Effector memory CD8-positive, alpha-beta T cell (primary cell): Measurements from ENCODE around the gene TSPAN5.

Source experiments
- ATAC-seq: fragments of 150-1000 bp; cut with Tn5 transposase; replicated peaks from 2 replicates; pipeline ENCODE4 v1.10.0; 2021; ENCODE audit warnings: mild to moderate bottlenecking, moderate library complexity
- DNase-seq, 3 experiments: peaks; one replicate each; pipeline ENCODE4 v3.0.0; 2021
- H3K27ac Mint-ChIP-seq, 2 donors: one replicate each; pipeline ENCODE4 v1.8.0; 2022; ENCODE audit warnings: mild to moderate bottlenecking in 2 of 2, mixed read lengths in 2 of 2, moderate library complexity in 2 of 2
- H3K27me3 Mint-ChIP-seq, 2 donors: one replicate each; pipeline ENCODE4 v1.8.0; 2022; ENCODE audit warnings: mixed read lengths in 2 of 2
- H3K36me3 Mint-ChIP-seq: one replicate; pipeline ENCODE4 v1.8.0; 2022; ENCODE audit warnings: mild to moderate bottlenecking, moderate library complexity, mixed read lengths; ENCODE audit not compliant: insufficient read depth
- H3K4me1 Mint-ChIP-seq, 2 donors: one replicate each; pipeline ENCODE4 v1.8.0; 2022; ENCODE audit warnings: low read depth in 2 of 2, mixed read lengths in 2 of 2
- H3K4me3 Mint-ChIP-seq, 2 donors: one replicate each; pipeline ENCODE4 v1.8.0; 2022; ENCODE audit warnings: mild to moderate bottlenecking in 2 of 2, mixed read lengths in 2 of 2, moderate library complexity in 2 of 2
- H3K9me3 Mint-ChIP-seq, 2 donors: one replicate each; pipeline ENCODE4 v1.8.0; 2022; ENCODE audit warnings: mixed read lengths in 2 of 2

Gene TSPAN5

GRCh38 chr4:98603683-98604521 lies 54.5 kb downstream of the TSPAN5 start:
- no peaks in the 10 kb centered on the region for H3K27me3 Mint-ChIP-seq
- H3K36me3 Mint-ChIP-seq = no peaks in the 10 kb centered on the region
- H3K27ac Mint-ChIP-seq = peak overlapping the region; percentile 62 to 84
- DNase-seq (no peak), ATAC-seq (peak; percentile 47)
- peaks cover 39 to 61% of the 10 kb centered on the region in 2 donors for H3K4me1 Mint-ChIP-seq
- H3K4me3 Mint-ChIP-seq = peak overlapping the region; percentile 43 to 66
- H3K9me3 Mint-ChIP-seq = no peaks in the 10 kb centered on the region

- H3K27ac Mint-ChIP-seq = peak overlapping the region; percentile 13 to 84
- H3K9me3 Mint-ChIP-seq = no peaks in the 10 kb centered on the region
- ATAC-seq = no peak
- no peaks in the 10 kb centered on the region for H3K27me3 Mint-ChIP-seq
- no peak for DNase-seq
- no peaks in the 10 kb centered on the region for H3K36me3 Mint-ChIP-seq
- H3K4me1 Mint-ChIP-seq = peaks cover 32 to 57% of the 10 kb centered on the region in 2 donors
- H3K4me3 Mint-ChIP-seq = peak overlapping the region; percentile 40 to 66
These were observed 56.1 kb downstream of the TSPAN5 start for GRCh38 chr4:98602270-98602669.

- H3K4me3 Mint-ChIP-seq = peak overlapping the region; percentile 40 to 66
- H3K27ac Mint-ChIP-seq = peak overlapping the region; percentile 47 to 84
- no peaks in the 10 kb centered on the region for H3K9me3 Mint-ChIP-seq
- peaks cover 32 to 55% of the 10 kb centered on the region in 2 donors for H3K4me1 Mint-ChIP-seq
- no peaks in the 10 kb centered on the region for H3K36me3 Mint-ChIP-seq
- H3K27me3 Mint-ChIP-seq = no peaks in the 10 kb centered on the region
- DNase-seq (no peak), ATAC-seq (peak; percentile 61)
These were observed 56.7 kb downstream of the TSPAN5 start for GRCh38 chr4:98601708-98602107.

GRCh38 chr4:98599617-98600205 lies 58.7 kb downstream of the TSPAN5 start:
- Mint-ChIP-seq H3K36me3 (peaks cover 3% of the 10 kb centered on the region), H3K4me3 (no peak overlapping the region), H3K9me3 (no peaks in the 10 kb centered on the region), H3K4me1 (peaks cover 28 to 44% of the 10 kb centered on the region in 2 donors), H3K27me3 (no peaks in the 10 kb centered on the region), H3K27ac (no peak overlapping the region)
- no peak for DNase-seq
- ATAC-seq = no peak

- no peak overlapping the region for H3K27ac Mint-ChIP-seq
- H3K4me3 Mint-ChIP-seq = no peak overlapping the region
- DNase-seq = no peak
- H3K4me1 Mint-ChIP-seq = peaks cover 13 to 24% of the 10 kb centered on the region in 2 donors
- no peaks in the 10 kb centered on the region for H3K9me3 Mint-ChIP-seq
- no peaks in the 10 kb centered on the region for H3K27me3 Mint-ChIP-seq
- H3K36me3 Mint-ChIP-seq = no peaks in the 10 kb centered on the region
- no peak for ATAC-seq
These were observed 71.5 kb downstream of the TSPAN5 start for GRCh38 chr4:98586962-98587354.

GRCh38 chr4:98586291-98586961 lies 72.0 kb downstream of the TSPAN5 start:
- DNase-seq (no peak), ATAC-seq (no peak)
- Mint-ChIP-seq H3K36me3 (no peaks in the 10 kb centered on the region), H3K4me3 (no peak overlapping the region), H3K4me1 (peaks cover 13 to 25% of the 10 kb centered on the region in 2 donors), H3K27me3 (no peaks in the 10 kb centered on the region), H3K27ac (no peak overlapping the region), H3K9me3 (no peaks in the 10 kb centered on the region)

- Mint-ChIP-seq H3K36me3 (no peaks in the 10 kb centered on the region), H3K4me3 (no peak overlapping the region), H3K9me3 (no peaks in the 10 kb centered on the region), H3K27ac (peak overlapping the region in 1 of 2 donors; percentile 36), H3K27me3 (no peaks in the 10 kb centered on the region), H3K4me1 (peaks cover 13 to 29% of the 10 kb centered on the region in 2 donors)
- DNase-seq (no peak), ATAC-seq (no peak)
These were observed 72.8 kb downstream of the TSPAN5 start for GRCh38 chr4:98585596-98585995.

GRCh38 chr4:98584265-98584664 lies 74.1 kb downstream of the TSPAN5 start:
- Mint-ChIP-seq H3K27me3 (no peaks in the 10 kb centered on the region), H3K4me1 (peaks cover 15 to 37% of the 10 kb centered on the region in 2 donors), H3K36me3 (no peaks in the 10 kb centered on the region), H3K27ac (no peak overlapping the region), H3K4me3 (no peak overlapping the region), H3K9me3 (no peaks in the 10 kb centered on the region)
- no peak for ATAC-seq
- DNase-seq = no peak

GRCh38 chr4:98583265-98583664 lies 75.1 kb downstream of the TSPAN5 start:
- Mint-ChIP-seq H3K27me3 (no peaks in the 10 kb centered on the region), H3K4me1 (peaks cover 23 to 46% of the 10 kb centered on the region in 2 donors)

GRCh38 chr4:98581126-98581525 lies 77.3 kb downstream of the TSPAN5 start:
- Mint-ChIP-seq H3K9me3 (no peaks in the 10 kb centered on the region), H3K27ac (no peak overlapping the region), H3K36me3 (peaks cover 3% of the 10 kb centered on the region), H3K27me3 (no peaks in the 10 kb centered on the region), H3K4me3 (no peak overlapping the region), H3K4me1 (peaks cover 20 to 50% of the 10 kb centered on the region in 2 donors)
- ATAC-seq (no peak), DNase-seq (no peak)

More at GRCh38 chr4:98583265-98583664, 75.1 kb downstream of the TSPAN5 start:
- no peaks in the 10 kb centered on the region for H3K9me3 Mint-ChIP-seq
- no peak for ATAC-seq
- H3K27ac Mint-ChIP-seq = no peak overlapping the region
- DNase-seq = no peak
- H3K36me3 Mint-ChIP-seq = no peaks in the 10 kb centered on the region
- no peak overlapping the region for H3K4me3 Mint-ChIP-seq

GRCh38 chr4:98577956-98578355 lies 80.5 kb downstream of the TSPAN5 start:
- ATAC-seq = no peak
- H3K4me1 Mint-ChIP-seq = peaks cover 16 to 42% of the 10 kb centered on the region in 2 donors

GRCh38 chr4:98574816-98575215 lies 83.6 kb downstream of the TSPAN5 start:
- H3K27me3 Mint-ChIP-seq = no peaks in the 10 kb centered on the region
- DNase-seq (no peak), ATAC-seq (no peak)
- H3K4me3 Mint-ChIP-seq = no peak overlapping the region
- H3K27ac Mint-ChIP-seq = no peak overlapping the region
- H3K9me3 Mint-ChIP-seq = no peaks in the 10 kb centered on the region
- peaks cover 19 to 36% of the 10 kb centered on the region in 2 donors for H3K4me1 Mint-ChIP-seq
- peaks cover 3% of the 10 kb centered on the region for H3K36me3 Mint-ChIP-seq

More at GRCh38 chr4:98577956-98578355, 80.5 kb downstream of the TSPAN5 start:
- no peak for DNase-seq
- no peak overlapping the region for H3K27ac Mint-ChIP-seq
- no peaks in the 10 kb centered on the region for H3K27me3 Mint-ChIP-seq
- no peaks in the 10 kb centered on the region for H3K9me3 Mint-ChIP-seq
- H3K4me3 Mint-ChIP-seq = peak overlapping the region in 1 of 2 donors; percentile 7
- H3K36me3 Mint-ChIP-seq = peaks cover 3% of the 10 kb centered on the region

GRCh38 chr4:98573791-98574190 lies 84.6 kb downstream of the TSPAN5 start:
- Mint-ChIP-seq H3K9me3 (no peaks in the 10 kb centered on the region), H3K27me3 (no peaks in the 10 kb centered on the region), H3K4me1 (peaks cover 15 to 35% of the 10 kb centered on the region in 2 donors), H3K27ac (no peak overlapping the region), H3K4me3 (no peak overlapping the region), H3K36me3 (peaks cover 3% of the 10 kb centered on the region)
- ATAC-seq (no peak), DNase-seq (no peak)
